ENCODE results near the gene TRHDE. TPM values are rescaled to one million over a fixed set of nuclear protein-coding genes. Genes with fewer than 3 reads are reported as not detected.

The TRHDE gene
- polyA plus RNA-seq, 2 of the 4 experiments (the other 2 are of a cell fraction): 0.16 to 0.32 TPM

- no peak for FAIRE-seq
- POLR2A ChIA-PET: no interaction called here
- no peak for DNase-seq (ENCODE audit: low read depth in 1 of 2, low spot score in 1 of 2)
- no peak for ATAC-seq
- WGBS (ENCODE audit: missing lambda C conversion rate): 70% methylated on average over 9 of the region's 9 CpGs
- TF ChIP-seq BHLHE40 (IDR thresholded peaks at IDR 0.05; ENCODE audit: low read depth, low read length) (no peak), HDAC2 (IDR thresholded peaks at IDR 0.05) (no peak), EHMT2 (IDR thresholded peaks at IDR 0.05; ENCODE audit: low read depth) (no peak), JUNB (IDR thresholded peaks at IDR 0.05) (no peak), SREBF2 (IDR thresholded peaks at IDR 0.05) (no peak), EHF (CRISPR knock-in tag; IDR thresholded peaks at IDR 0.05) (no peak), ZFP36 (IDR thresholded peaks at IDR 0.05; ENCODE audit: borderline replicate concordance, partially characterized antibody) (no peak), MAX (IDR thresholded peaks at IDR 0.05) (no peak), ATOH8 (CRISPR knock-in tag; IDR thresholded peaks at IDR 0.05; ENCODE audit: low read depth) (no peak), RAD21 (conservative IDR thresholded peaks at IDR 0.05 in 1 of 2, IDR thresholded peaks at IDR 0.05 in 1 of 2) (no peak), POLR2AphosphoS2 (conservative IDR thresholded peaks at IDR 0.05; ENCODE audit: low read length) (no peak), REST (IDR thresholded peaks at IDR 0.05) (no peak), EP300 (IDR thresholded peaks at IDR 0.05) (no peak), HOXB13 (CRISPR knock-in tag; IDR thresholded peaks at IDR 0.05; ENCODE audit: low read depth) (no peak), PHF8 (IDR thresholded peaks at IDR 0.05; ENCODE audit: borderline replicate concordance, low read depth) (no peak), POLR2A (IDR thresholded peaks at IDR 0.05; ENCODE audit: low read length) (no peak), TFCP2L1 (CRISPR knock-in tag; IDR thresholded peaks at IDR 0.05) (no peak)
- CTCF ChIA-PET: interaction anchor here (1.4 kb wide), 1 partner anchor 17 kb away, joined by 3 read pairs; no protein-coding TSS in a partner anchor
- Histone ChIP-seq H3K4me1 (no peaks in the 10 kb centered on the region), H3K9me3 (no peaks in the 10 kb centered on the region), H3K27ac (no peak overlapping the region), H3K4me2 (no peak overlapping the region), H3K4me3 (no peak overlapping the region)
These were observed 58.1 kb downstream of the TRHDE start for GRCh38 chr12:72330301-72330700.

- DNase-seq (ENCODE audit: low read depth in 1 of 2, low spot score in 1 of 2) (no peak), ATAC-seq (no peak), FAIRE-seq (no peak)
- POLR2A ChIA-PET: no interaction called here
- Histone ChIP-seq H3K4me1 (no peaks in the 10 kb centered on the region), H3K4me3 (no peak overlapping the region), H3K9me3 (no peaks in the 10 kb centered on the region), H3K27ac (no peak overlapping the region), H3K4me2 (no peak overlapping the region)
- TF ChIP-seq HOXA7 (CRISPR knock-in tag; IDR thresholded peaks at IDR 0.05) (no peak), PHF8 (IDR thresholded peaks at IDR 0.05; ENCODE audit: borderline replicate concordance, low read depth) (no peak)
- WGBS (ENCODE audit: missing lambda C conversion rate): 31% methylated on average over 4 of the region's 4 CpGs
- CTCF ChIA-PET: no interaction called here
These were observed 58.6 kb downstream of the TRHDE start for GRCh38 chr12:72330784-72331183.

GRCh38 chr12:72337382-72337781 lies 65.2 kb downstream of the TRHDE start:
- H3K4me2 ChIP-seq: no peak overlapping the region
- DNase-seq (ENCODE audit: low read depth in 1 of 2, low spot score in 1 of 2) (no peak), ATAC-seq (no peak), FAIRE-seq (no peak)
- WGBS (ENCODE audit: missing lambda C conversion rate): 6% methylated on average over 6 of the region's 6 CpGs
- no peak overlapping the region for H3K4me3 ChIP-seq
- CTCF ChIA-PET: no interaction called here
- H3K27ac ChIP-seq: no peak overlapping the region
- H3K4me1 ChIP-seq: no peaks in the 10 kb centered on the region
- H3K9me3 ChIP-seq: no peaks in the 10 kb centered on the region
- TF ChIP-seq RFX5 (IDR thresholded peaks at IDR 0.05): no peak
- no peak for TF ChIP-seq EHMT2 (IDR thresholded peaks at IDR 0.05; ENCODE audit: low read depth)
- no peak for TF ChIP-seq ELK1 (IDR thresholded peaks at IDR 0.05; ENCODE audit: low read depth, low read length)
- TF ChIP-seq NR3C1 (IDR thresholded peaks at IDR 0.05): no peak
- TF ChIP-seq EHF (CRISPR knock-in tag; IDR thresholded peaks at IDR 0.05): no peak
- TF ChIP-seq TP53 (CRISPR knock-in tag; IDR thresholded peaks at IDR 0.05): no peak
- no peak for TF ChIP-seq BHLHE40 (IDR thresholded peaks at IDR 0.05; ENCODE audit: low read depth, low read length)
- no peak for TF ChIP-seq RCOR1 (IDR thresholded peaks at IDR 0.05; ENCODE audit: low read depth, low read length)
- no peak for TF ChIP-seq NFE2L2 (conservative IDR thresholded peaks at IDR 0.05; ENCODE audit: low read length)
- POLR2A ChIA-PET: no interaction called here

All from A549 (cell line).